ENCODE measurements around the gene ST3GAL4.

Gene ST3GAL4

GRCh38 chr11:126352163-126352562 lies 3.3 kb upstream of the ST3GAL4 start:
- in situ Hi-C loops (cut with MboI; ENCODE audit: low sequenced_read_pairs, unreplicated experiment) = no loop called here
- no peak for DNase-seq (ENCODE audit: low spot score)
- TF ChIP-seq CTCF (IDR thresholded peaks at IDR 0.05; ENCODE audit: borderline replicate concordance, control extremely low read depth, extremely low read depth, insufficient read depth, missing control alignments) = no peak

- DNase-seq (ENCODE audit: low spot score) = no peak
- no peak for TF ChIP-seq CTCF (IDR thresholded peaks at IDR 0.05; ENCODE audit: borderline replicate concordance, control extremely low read depth, extremely low read depth, insufficient read depth, missing control alignments)
- in situ Hi-C loops (cut with MboI; ENCODE audit: low sequenced_read_pairs, unreplicated experiment) = no loop called here
These were observed 2.3 kb upstream of the ST3GAL4 start for GRCh38 chr11:126352934-126353801.

- DNase-seq (ENCODE audit: low spot score) = peak; percentile 35
- in situ Hi-C loops (cut with MboI; ENCODE audit: low sequenced_read_pairs, unreplicated experiment) = no loop called here
- no peak for TF ChIP-seq CTCF (IDR thresholded peaks at IDR 0.05; ENCODE audit: borderline replicate concordance, control extremely low read depth, extremely low read depth, insufficient read depth, missing control alignments)
These were observed 709 bp upstream of the ST3GAL4 start for GRCh38 chr11:126354631-126355323.

GRCh38 chr11:126355926-126356897 lies 726 bp downstream of the ST3GAL4 start:
- TF ChIP-seq CTCF (IDR thresholded peaks at IDR 0.05; ENCODE audit: borderline replicate concordance, control extremely low read depth, extremely low read depth, insufficient read depth, missing control alignments) = no peak
- DNase-seq (ENCODE audit: low spot score) = peak; percentile 57
- in situ Hi-C loops (cut with MboI; ENCODE audit: low sequenced_read_pairs, unreplicated experiment) = no loop called here

- in situ Hi-C loops (cut with MboI; ENCODE audit: low sequenced_read_pairs, unreplicated experiment) = no loop called here
- peak; percentile 28 for DNase-seq (ENCODE audit: low spot score)
- no peak for TF ChIP-seq CTCF (IDR thresholded peaks at IDR 0.05; ENCODE audit: borderline replicate concordance, control extremely low read depth, extremely low read depth, insufficient read depth, missing control alignments)
These were observed 1.8 kb downstream of the ST3GAL4 start for GRCh38 chr11:126357055-126357962.
